Stimulated activated naive CD8-positive, alpha-beta T cell treated with anti-CD3 and anti-CD28 coated beads, Interleukin-15, amount 100 ng/mL, for 72 hours (primary cell): ENCODE data around the gene MARCHF6.
"Not testable (repeated sequence)": the region's sequence is repeated elsewhere in the genome, so short reads cannot be mapped to it uniquely, and the experiment has no call there.

Experiments used
- ATAC-seq: fragments of 150-1000 bp; cut with Tn5 transposase; 2 replicates; pipeline ENCODE4 v1.10.0; 2021; ENCODE audit warnings: mild to moderate bottlenecking, moderate library complexity
- DNase-seq, 2 donors: peaks; one replicate each; pipeline ENCODE4 v3.0.0; 2021 to 2022
- H3K27ac Mint-ChIP-seq, 2 donors: one replicate each; pipeline ENCODE4 v1.8.0; 2022; ENCODE audit warnings: mild to moderate bottlenecking in 2 of 2, mixed read lengths in 2 of 2, moderate library complexity in 2 of 2
- H3K27me3 Mint-ChIP-seq: one replicate; pipeline ENCODE4 v1.8.0; 2022; ENCODE audit warnings: mixed read lengths
- H3K4me1 Mint-ChIP-seq: one replicate; pipeline ENCODE4 v1.8.0; 2022; ENCODE audit warnings: mild to moderate bottlenecking, mixed read lengths
- H3K4me3 Mint-ChIP-seq, 2 donors: one replicate each; pipeline ENCODE4 v1.8.0; 2022; ENCODE audit warnings: mild to moderate bottlenecking in 2 of 2, mixed read lengths in 2 of 2, moderate library complexity in 1 of 2
- H3K9me3 Mint-ChIP-seq, 2 donors: one replicate each; pipeline ENCODE4 v1.8.0; 2022; ENCODE audit warnings: mixed read lengths in 2 of 2

MARCHF6 gene

GRCh38 chr5:10376544-10376943, 23.0 kb downstream of the MARCHF6 start:
- no peak overlapping the region for H3K27ac Mint-ChIP-seq
- ATAC-seq (peak; percentile 52), DNase-seq (no peak)
- H3K9me3 Mint-ChIP-seq: peaks cover 0 to under 1% of the 10 kb centered on the region in 2 donors
- no peaks in the 10 kb centered on the region for H3K27me3 Mint-ChIP-seq
- peaks cover 60% of the 10 kb centered on the region for H3K4me1 Mint-ChIP-seq
- H3K4me3 Mint-ChIP-seq: peak overlapping the region; percentile 3 to 52

GRCh38 chr5:10377081-10377480, 23.6 kb downstream of the MARCHF6 start:
- Mint-ChIP-seq H3K27me3 (no peaks in the 10 kb centered on the region), H3K9me3 (no peaks in the 10 kb centered on the region), H3K4me1 (peaks cover 54% of the 10 kb centered on the region), H3K4me3 (peak overlapping the region in 1 of 2 donors; percentile 52), H3K27ac (no peak overlapping the region)
- DNase-seq (no peak), ATAC-seq (peak; percentile 71)

- ATAC-seq: no peak
- Mint-ChIP-seq H3K27ac (no peak overlapping the region), H3K4me1 (peaks cover 15% of the 10 kb centered on the region), H3K9me3 (no peaks in the 10 kb centered on the region), H3K27me3 (no peaks in the 10 kb centered on the region), H3K4me3 (no peak overlapping the region)
- DNase-seq: no peak
Observed at GRCh38 chr5:10381803-10382202, 28.3 kb downstream of the MARCHF6 start.

GRCh38 chr5:10384483-10384882, 31.0 kb downstream of the MARCHF6 start:
- no peak overlapping the region for H3K27ac Mint-ChIP-seq
- H3K4me3 Mint-ChIP-seq: no peak overlapping the region
- peaks cover 6% of the 10 kb centered on the region for H3K4me1 Mint-ChIP-seq
- no peaks in the 10 kb centered on the region for H3K27me3 Mint-ChIP-seq
- no peak for DNase-seq
- no peaks in the 10 kb centered on the region for H3K9me3 Mint-ChIP-seq
- ATAC-seq: no peak

GRCh38 chr5:10387690-10388089, 34.2 kb downstream of the MARCHF6 start:
- Mint-ChIP-seq H3K9me3 (no peaks in the 10 kb centered on the region), H3K27me3 (no peaks in the 10 kb centered on the region), H3K4me1 (peaks cover 6% of the 10 kb centered on the region), H3K4me3 (no peak overlapping the region), H3K27ac (no peak overlapping the region)
- DNase-seq (no peak), ATAC-seq (no peak)

GRCh38 chr5:10391130-10391529, 37.6 kb downstream of the MARCHF6 start:
- no peak for ATAC-seq

GRCh38 chr5:10392567-10393328, 39.3 kb downstream of the MARCHF6 start:
- not testable (repeated sequence) for H3K4me1 Mint-ChIP-seq, H3K27ac Mint-ChIP-seq, H3K9me3 Mint-ChIP-seq, ATAC-seq, DNase-seq, H3K4me3 Mint-ChIP-seq, H3K27me3 Mint-ChIP-seq

More at GRCh38 chr5:10391130-10391529, 37.6 kb downstream of the MARCHF6 start:
- Mint-ChIP-seq H3K4me3 (no peak overlapping the region), H3K27me3 (no peaks in the 10 kb centered on the region), H3K9me3 (no peaks in the 10 kb centered on the region), H3K4me1 (no peaks in the 10 kb centered on the region), H3K27ac (no peak overlapping the region)
- DNase-seq: no peak

- ATAC-seq: no peak
- Mint-ChIP-seq H3K4me1 (no peaks in the 10 kb centered on the region), H3K27me3 (no peaks in the 10 kb centered on the region), H3K9me3 (no peaks in the 10 kb centered on the region), H3K27ac (no peak overlapping the region), H3K4me3 (no peak overlapping the region)
- no peak for DNase-seq
Observed at GRCh38 chr5:10393491-10393890, 40.0 kb downstream of the MARCHF6 start.

- DNase-seq: no peak
- Mint-ChIP-seq H3K27me3 (no peaks in the 10 kb centered on the region), H3K27ac (peak overlapping the region in 1 of 2 donors; percentile 4), H3K4me1 (no peaks in the 10 kb centered on the region), H3K4me3 (no peak overlapping the region), H3K9me3 (no peaks in the 10 kb centered on the region)
- no peak for ATAC-seq
Observed at GRCh38 chr5:10396552-10396951, 43.1 kb downstream of the MARCHF6 start.

- H3K9me3 Mint-ChIP-seq: no peaks in the 10 kb centered on the region
- no peak for ATAC-seq
- no peaks in the 10 kb centered on the region for H3K4me1 Mint-ChIP-seq
- H3K4me3 Mint-ChIP-seq: no peak overlapping the region
- no peak overlapping the region for H3K27ac Mint-ChIP-seq
- no peak for DNase-seq
- no peaks in the 10 kb centered on the region for H3K27me3 Mint-ChIP-seq
Observed at GRCh38 chr5:10399839-10400238, 46.3 kb downstream of the MARCHF6 start.

- no peaks in the 10 kb centered on the region for H3K9me3 Mint-ChIP-seq
- ATAC-seq (no peak), DNase-seq (no peak)
- no peaks in the 10 kb centered on the region for H3K4me1 Mint-ChIP-seq
- no peaks in the 10 kb centered on the region for H3K27me3 Mint-ChIP-seq
- no peak overlapping the region for H3K27ac Mint-ChIP-seq
- H3K4me3 Mint-ChIP-seq: no peak overlapping the region
Observed at GRCh38 chr5:10400411-10400810, 46.9 kb downstream of the MARCHF6 start.

- Mint-ChIP-seq H3K4me3 (no peak overlapping the region), H3K27me3 (no peaks in the 10 kb centered on the region), H3K27ac (peak overlapping the region in 1 of 2 donors; percentile 13), H3K9me3 (no peaks in the 10 kb centered on the region), H3K4me1 (no peaks in the 10 kb centered on the region)
- ATAC-seq: no peak
- no peak for DNase-seq
Observed at GRCh38 chr5:10400831-10401230, 47.3 kb downstream of the MARCHF6 start.

- H3K9me3 Mint-ChIP-seq: no peaks in the 10 kb centered on the region
- no peak for DNase-seq
Observed at GRCh38 chr5:10401498-10401897, 48.0 kb downstream of the MARCHF6 start.

More at GRCh38 chr5:10401498-10401897, 48.0 kb downstream of the MARCHF6 start:
- H3K27ac Mint-ChIP-seq: peak overlapping the region in 1 of 2 donors; percentile 13
- no peak overlapping the region for H3K4me3 Mint-ChIP-seq
- H3K27me3 Mint-ChIP-seq: no peaks in the 10 kb centered on the region
- ATAC-seq: peak; percentile 57
- no peaks in the 10 kb centered on the region for H3K4me1 Mint-ChIP-seq
